GM12864 (cell line): ENCODE measurements around the gene IFT122.
"Not testable (repeated sequence)": the region's sequence is repeated elsewhere in the genome, so short reads cannot be mapped to it uniquely, and the experiment has no call there.

Experiments
- DNase-seq: peaks from one replicate; pipeline ENCODE4 v3.0.0-alpha.2; 2011; ENCODE audit warnings: low read depth
- H3K4me3 ChIP-seq: 2 replicates; pipeline ENCODE4 v1.5.1; 2011; ENCODE audit warnings: mild to moderate bottlenecking, low read depth, low read length, control low read depth
- TF ChIP-seq, protein P1 (sequence below): IDR thresholded peaks from 2 replicates; pipeline ENCODE4 v1.5.1; 2011; ENCODE audit warnings: low read depth, mild to moderate bottlenecking, moderate library complexity, low read length, control low read depth, inconsistent platforms; ENCODE audit errors: missing control alignments

The IFT122 gene

DNA sequence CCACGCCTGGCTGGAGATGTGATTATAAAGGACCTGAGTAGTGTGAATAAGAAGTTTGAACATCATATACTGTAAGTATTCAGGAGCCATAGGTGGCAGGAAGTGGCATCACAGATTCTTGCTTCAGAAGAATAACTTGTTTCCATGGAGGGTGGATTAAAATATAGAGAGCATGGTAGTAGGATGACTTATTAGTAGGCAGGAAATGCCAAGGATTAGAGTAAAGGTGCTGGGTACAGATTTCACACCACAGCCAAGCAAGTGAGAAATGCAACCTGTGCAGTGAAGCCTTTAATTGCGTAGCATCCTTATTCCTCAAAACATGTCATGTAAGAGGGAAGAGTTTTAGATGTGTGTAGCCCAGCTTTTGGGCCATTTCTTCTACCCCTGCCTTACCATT, 30.8 kb downstream of the IFT122 start:
- no peak for DNase-seq
- TF ChIP-seq, protein P1, sequence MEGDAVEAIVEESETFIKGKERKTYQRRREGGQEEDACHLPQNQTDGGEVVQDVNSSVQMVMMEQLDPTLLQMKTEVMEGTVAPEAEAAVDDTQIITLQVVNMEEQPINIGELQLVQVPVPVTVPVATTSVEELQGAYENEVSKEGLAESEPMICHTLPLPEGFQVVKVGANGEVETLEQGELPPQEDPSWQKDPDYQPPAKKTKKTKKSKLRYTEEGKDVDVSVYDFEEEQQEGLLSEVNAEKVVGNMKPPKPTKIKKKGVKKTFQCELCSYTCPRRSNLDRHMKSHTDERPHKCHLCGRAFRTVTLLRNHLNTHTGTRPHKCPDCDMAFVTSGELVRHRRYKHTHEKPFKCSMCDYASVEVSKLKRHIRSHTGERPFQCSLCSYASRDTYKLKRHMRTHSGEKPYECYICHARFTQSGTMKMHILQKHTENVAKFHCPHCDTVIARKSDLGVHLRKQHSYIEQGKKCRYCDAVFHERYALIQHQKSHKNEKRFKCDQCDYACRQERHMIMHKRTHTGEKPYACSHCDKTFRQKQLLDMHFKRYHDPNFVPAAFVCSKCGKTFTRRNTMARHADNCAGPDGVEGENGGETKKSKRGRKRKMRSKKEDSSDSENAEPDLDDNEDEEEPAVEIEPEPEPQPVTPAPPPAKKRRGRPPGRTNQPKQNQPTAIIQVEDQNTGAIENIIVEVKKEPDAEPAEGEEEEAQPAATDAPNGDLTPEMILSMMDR = no peak
- no peak overlapping the region for H3K4me3 ChIP-seq

DNA sequence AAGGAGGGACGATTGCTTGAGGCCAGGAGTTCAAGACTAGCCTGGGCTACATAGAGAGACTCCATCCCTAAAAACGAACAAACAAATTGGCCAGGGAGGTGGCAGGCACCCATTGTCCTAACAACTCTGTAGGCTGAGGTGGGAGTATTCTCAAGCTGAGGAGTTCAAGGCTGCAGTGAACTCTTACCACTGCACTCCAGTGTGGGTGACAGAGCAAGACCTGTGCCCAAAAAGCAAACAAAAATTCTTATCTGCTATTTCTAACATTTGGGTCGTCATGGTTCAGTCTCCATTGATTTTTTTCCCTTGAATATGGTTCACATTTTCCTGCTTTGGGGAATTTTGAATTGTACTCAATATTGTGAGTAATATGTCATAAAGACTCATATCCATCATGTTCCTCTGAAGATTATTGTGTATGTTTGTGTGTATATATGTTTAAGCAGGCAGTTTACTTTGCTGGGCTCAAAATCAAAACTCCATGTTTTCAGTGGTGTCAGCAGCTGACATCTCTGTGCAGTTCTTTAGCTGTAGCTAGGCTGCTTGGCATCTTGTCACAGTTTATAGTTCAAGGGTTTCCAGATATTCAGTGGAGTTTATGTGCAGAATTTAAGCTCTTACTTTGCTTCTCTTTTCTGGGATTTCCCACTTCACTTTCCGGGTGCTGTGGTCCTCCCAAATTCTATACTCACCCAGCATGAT, 33.2 kb downstream of the IFT122 start:
- TF ChIP-seq, protein P1 = no peak
- no peak overlapping the region for H3K4me3 ChIP-seq
- no peak for DNase-seq

DNA sequence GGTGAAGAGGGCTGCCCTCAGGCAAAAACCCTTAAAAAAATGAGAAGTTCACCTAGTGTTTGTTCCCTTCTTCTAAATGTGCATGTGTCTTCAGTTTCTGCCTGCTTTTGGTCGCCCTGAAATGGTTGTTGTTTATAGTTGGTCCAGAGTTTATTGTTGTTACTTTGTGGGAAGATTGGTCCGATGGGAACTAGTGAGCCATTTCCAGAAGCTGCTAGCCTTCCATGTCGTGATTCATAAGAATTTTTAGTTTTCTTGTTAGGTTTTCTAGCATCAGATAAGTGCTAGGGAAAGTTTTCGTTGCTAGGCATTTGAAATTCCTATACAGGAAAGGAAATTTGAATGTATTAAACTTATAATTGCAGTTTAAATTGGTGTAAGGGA, 33.7 kb downstream of the IFT122 start:
- TF ChIP-seq, protein P1 = no peak
- H3K4me3 ChIP-seq = no peak overlapping the region
- no peak for DNase-seq

DNA sequence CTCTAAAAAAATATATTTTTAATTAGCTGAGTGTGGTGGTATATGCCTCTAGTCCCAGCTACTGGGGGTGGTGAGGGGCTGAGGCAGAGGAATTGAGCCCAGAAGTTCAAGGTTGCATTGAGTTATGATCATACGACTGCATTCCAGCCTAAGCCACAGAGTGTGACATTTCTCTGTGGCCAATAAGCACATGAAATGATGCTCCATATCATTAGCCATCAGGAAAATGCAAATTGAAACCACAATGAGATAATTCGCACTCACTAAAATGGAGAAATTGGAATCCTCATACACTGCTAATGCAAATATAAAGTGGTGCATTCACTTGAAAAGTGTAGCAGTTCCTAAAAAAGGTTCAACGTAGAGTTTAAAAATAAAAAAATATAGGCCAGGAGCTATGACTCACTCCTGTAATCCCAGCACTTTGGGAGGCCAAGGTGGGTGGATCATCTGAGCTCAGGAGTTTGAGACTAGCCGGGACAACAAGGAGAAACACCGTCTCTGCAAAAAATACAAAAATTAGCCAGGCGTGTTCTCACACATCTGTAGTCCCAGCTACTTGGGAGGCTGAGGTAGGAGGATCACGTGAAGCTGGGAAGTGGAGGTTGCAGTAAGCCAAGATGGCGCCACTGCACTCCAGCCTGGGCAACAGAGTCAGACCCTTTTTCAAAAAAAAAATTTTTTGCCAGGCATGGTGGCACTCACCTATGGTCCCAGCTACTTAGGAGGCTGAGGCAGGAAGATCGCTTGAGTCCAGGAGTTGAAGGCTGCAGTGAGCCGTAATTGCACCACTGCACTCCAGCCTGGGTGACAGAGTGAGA, 35.2 kb downstream of the IFT122 start:
- no peak overlapping the region for H3K4me3 ChIP-seq
- TF ChIP-seq, protein P1 = no peak
- DNase-seq = no peak

DNA sequence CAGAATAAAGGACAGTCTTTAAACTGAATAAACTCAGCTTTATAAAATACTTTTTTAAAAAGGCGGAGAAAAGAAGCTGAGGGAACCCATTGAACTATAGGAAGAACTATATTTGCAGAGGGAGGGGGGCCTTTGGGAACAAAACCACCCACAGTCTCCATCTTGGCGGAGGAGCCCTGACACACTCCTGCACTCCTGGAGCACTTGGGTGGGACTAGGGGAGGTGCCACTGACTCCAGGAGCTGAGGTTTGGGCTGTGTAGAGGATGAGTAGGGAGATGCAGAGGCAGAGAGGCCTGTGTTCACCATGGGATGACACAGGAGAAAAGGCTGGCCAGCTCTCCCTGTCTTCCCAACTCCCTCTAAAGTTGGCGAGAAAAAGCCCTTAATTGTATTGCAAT, 35.8 kb downstream of the IFT122 start:
- TF ChIP-seq, protein P1 = no peak
- no peak for DNase-seq
- no peak overlapping the region for H3K4me3 ChIP-seq

DNA sequence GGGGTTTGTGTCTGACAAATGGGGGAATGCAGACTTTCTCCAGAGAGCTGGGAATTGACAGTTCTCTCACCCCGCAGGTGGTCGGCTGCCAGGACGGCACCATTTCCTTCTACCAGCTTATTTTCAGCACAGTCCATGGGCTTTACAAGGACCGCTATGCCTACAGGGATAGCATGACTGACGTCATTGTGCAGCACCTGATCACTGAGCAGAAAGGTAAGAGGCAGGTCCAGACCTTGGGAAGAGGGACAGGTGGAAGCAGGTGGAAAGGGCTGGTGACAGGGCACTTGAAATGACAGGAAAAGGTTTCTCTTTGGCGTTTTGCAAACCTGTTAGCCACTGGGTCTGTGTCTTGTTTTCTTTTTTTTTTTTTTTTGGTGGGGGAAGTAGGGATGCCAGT, 36.6 kb downstream of the IFT122 start:
- no peak overlapping the region for H3K4me3 ChIP-seq
- no peak for DNase-seq
- TF ChIP-seq, protein P1 = no peak

DNA sequence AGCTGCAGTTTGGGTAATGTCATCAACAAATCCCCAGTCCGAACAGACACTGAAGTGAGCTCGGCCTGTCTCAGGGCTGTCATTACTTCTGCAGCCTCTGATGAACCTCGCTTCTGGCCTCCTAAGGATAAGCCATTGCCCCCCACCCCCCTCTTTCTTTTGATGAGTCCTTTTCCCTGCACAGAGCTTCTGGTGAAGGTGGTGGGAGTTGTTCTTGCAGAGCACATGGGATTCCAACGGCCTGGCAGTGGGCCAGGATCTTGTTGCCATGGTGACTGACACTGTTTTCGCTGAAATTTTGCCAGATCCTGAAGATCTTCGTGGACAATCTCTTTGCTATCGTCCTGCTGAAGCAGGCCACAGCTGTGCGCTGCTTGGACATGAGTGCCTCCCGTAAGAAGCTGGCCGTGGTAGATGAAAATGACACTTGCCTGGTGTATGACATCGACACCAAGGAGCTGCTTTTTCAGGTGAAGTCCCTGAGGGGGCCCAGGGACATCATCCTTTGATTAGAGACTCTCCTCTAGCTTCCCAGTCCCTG, 41.3 kb downstream of the IFT122 start:
- H3K4me3 ChIP-seq, DNase-seq: not testable (repeated sequence)
